OCI-LY1 (cell line): Measurements from ENCODE around the gene TACR2.

Experiments used
- H2AFZ ChIP-seq: fragments of 200-600 bp; sonication (generic), shearing (Covaris generic); 2 replicates; pipeline ENCODE4 v1.6.0; 2014; ENCODE audit warnings: antibody characterized with exemption, mild to moderate bottlenecking, low read length
- H3F3A ChIP-seq: fragments of 200-600 bp; sonication (generic), shearing (Covaris generic); 2 replicates; pipeline ENCODE4 v1.6.0; 2014; ENCODE audit warnings: mild to moderate bottlenecking, antibody characterized with exemption, low read length, moderate library complexity; ENCODE audit not compliant: insufficient read depth
- H3K27ac ChIP-seq: fragments of 200-600 bp; sonication (generic); 2 replicates; pipeline ENCODE4 v1.5.1; 2014; ENCODE audit warnings: low read length, mixed run types, mild to moderate bottlenecking, low read depth; ENCODE audit not compliant: poor library complexity, severe bottlenecking
- H3K27me3 ChIP-seq: fragments of 200-600 bp; sonication (generic); 2 replicates; pipeline ENCODE4 v1.6.0; 2014; ENCODE audit warnings: antibody characterized with exemption, mild to moderate bottlenecking, low read length, moderate library complexity; ENCODE audit not compliant: insufficient read depth
- H3K36me3 ChIP-seq: fragments of 200-600 bp; sonication (generic); 2 replicates; pipeline ENCODE4 v1.6.1; 2014; ENCODE audit warnings: mild to moderate bottlenecking, antibody characterized with exemption, low read length, moderate library complexity, mixed read lengths; ENCODE audit not compliant: insufficient read depth
- H3K4me1 ChIP-seq: fragments of 200-600 bp; sonication (generic); 2 replicates; pipeline ENCODE4 v1.5.1; 2014; ENCODE audit warnings: mild to moderate bottlenecking, low read length, moderate library complexity; ENCODE audit not compliant: insufficient read depth, severe bottlenecking
- H3K4me2 ChIP-seq: fragments of 200-600 bp; sonication (generic), shearing (Covaris generic); 2 replicates; pipeline ENCODE4 v1.6.1; 2014; ENCODE audit warnings: low read length
- H3K4me3 ChIP-seq: fragments of 200-600 bp; sonication (generic); 2 replicates; pipeline ENCODE4 v1.5.1; 2014; ENCODE audit warnings: low read length, low read depth, mild to moderate bottlenecking, mixed read lengths; ENCODE audit not compliant: poor library complexity, severe bottlenecking
- H3K79me2 ChIP-seq: fragments of 200-600 bp; shearing (Covaris generic); 2 replicates; pipeline ENCODE4 v1.6.1; 2016; ENCODE audit warnings: mixed run types, low read length, mixed read lengths; ENCODE audit not compliant: insufficient read depth
- H3K9ac ChIP-seq: fragments of 200-600 bp; sonication (generic), shearing (Covaris generic); 2 replicates; pipeline ENCODE4 v1.6.1; 2014; ENCODE audit warnings: mild to moderate bottlenecking, low read length, mixed read lengths
- H3K9me2 ChIP-seq: fragments of 200-600 bp; sonication (generic), shearing (Covaris generic); 2 replicates; pipeline ENCODE4 v1.6.1; 2014; ENCODE audit warnings: low read depth, mild to moderate bottlenecking, low read length, mixed read lengths
- H3K9me3 ChIP-seq: fragments of 200-600 bp; shearing (Covaris generic); 2 replicates; pipeline ENCODE4 v1.6.1; 2014; ENCODE audit warnings: low read length, mixed read lengths
- H4K20me1 ChIP-seq: fragments of 200-600 bp; sonication (generic), shearing (Covaris generic); 2 replicates; pipeline ENCODE4 v1.6.0; 2016; ENCODE audit warnings: mild to moderate bottlenecking, low read length; ENCODE audit not compliant: insufficient read depth
- CTCF ChIP-seq: fragments of 200-600 bp; sonication (generic), shearing (Covaris generic); IDR thresholded peaks from 2 replicates; pipeline ENCODE4 v1.5.1; 2017; ENCODE audit warnings: mild to moderate bottlenecking, antibody characterized with exemption, low read length, moderate library complexity, mixed read lengths
- EZH2 ChIP-seq: fragments of 200-600 bp; sonication (generic), shearing (Covaris generic); IDR thresholded peaks from 2 replicates; pipeline ENCODE4 v1.8.0; 2017; ENCODE audit warnings: borderline replicate concordance, mixed run types, mild to moderate bottlenecking, antibody characterized with exemption, low read length, moderate library complexity, mixed read lengths

Gene TACR2

DNA sequence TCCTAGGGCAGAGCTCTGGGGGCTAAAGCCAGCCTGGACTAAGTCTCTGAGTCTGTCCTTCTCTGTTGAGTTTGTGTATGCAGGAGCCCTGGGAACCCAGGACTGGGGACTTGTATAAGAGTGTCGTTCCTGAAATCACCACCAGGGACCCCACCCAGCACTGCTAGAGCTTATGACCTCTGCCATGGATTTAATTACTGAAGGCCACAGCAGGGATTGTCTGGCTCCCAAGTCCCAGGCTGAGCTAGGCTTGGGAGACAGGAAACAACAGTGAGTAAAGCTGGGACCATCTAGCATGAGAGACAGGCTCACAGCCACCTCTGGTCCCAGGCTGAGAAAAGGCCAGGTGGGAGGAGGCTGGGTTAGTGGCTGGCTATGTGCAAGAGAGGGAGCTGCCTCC lies 33.1 kb upstream of the TACR2 start:
- no peak overlapping the region for H3K4me3 ChIP-seq
- no peaks in the 10 kb centered on the region for H3K9me2 ChIP-seq
- no peak for TF ChIP-seq EZH2
- TF ChIP-seq CTCF: peak; percentile 50; the same call in 1 of the 2 replicates
- H3K27ac ChIP-seq: no peak overlapping the region
- H3K9ac ChIP-seq: no peak overlapping the region
- no peak overlapping the region for H2AFZ ChIP-seq
- H4K20me1 ChIP-seq: no peaks in the 10 kb centered on the region
- H3F3A ChIP-seq: no peaks in the 10 kb centered on the region
- no peaks in the 10 kb centered on the region for H3K4me1 ChIP-seq
- H3K36me3 ChIP-seq: no peaks in the 10 kb centered on the region
- no peaks in the 10 kb centered on the region for H3K9me3 ChIP-seq
- no peak overlapping the region for H3K4me2 ChIP-seq
- H3K79me2 ChIP-seq: no peaks in the 10 kb centered on the region
- H3K27me3 ChIP-seq: no peaks in the 10 kb centered on the region

- no peak for TF ChIP-seq CTCF
- H3K27ac ChIP-seq: no peak overlapping the region
- no peaks in the 10 kb centered on the region for H3K9me2 ChIP-seq
- H3K36me3 ChIP-seq: no peaks in the 10 kb centered on the region
- no peaks in the 10 kb centered on the region; the same call in 1 of the 2 replicates for H3K27me3 ChIP-seq
- H3K4me1 ChIP-seq: no peaks in the 10 kb centered on the region
- no peaks in the 10 kb centered on the region for H4K20me1 ChIP-seq
- H3F3A ChIP-seq: no peaks in the 10 kb centered on the region
- H3K9me3 ChIP-seq: no peaks in the 10 kb centered on the region
- no peak overlapping the region for H3K4me3 ChIP-seq
- H3K9ac ChIP-seq: no peak overlapping the region
- no peak overlapping the region for H2AFZ ChIP-seq
- no peaks in the 10 kb centered on the region for H3K79me2 ChIP-seq
- H3K4me2 ChIP-seq: no peak overlapping the region
Observed at GRCh38 chr10:69446650-69447151, 30.0 kb upstream of the TACR2 start.

GRCh38 chr10:69446229-69446628 lies 29.5 kb upstream of the TACR2 start:
- H3K9me3 ChIP-seq: no peaks in the 10 kb centered on the region
- TF ChIP-seq EZH2 (no peak), CTCF (no peak)
- no peaks in the 10 kb centered on the region for H3K9me2 ChIP-seq
- H3F3A ChIP-seq: no peaks in the 10 kb centered on the region
- no peak overlapping the region for H3K4me2 ChIP-seq
- no peaks in the 10 kb centered on the region for H3K79me2 ChIP-seq
- no peaks in the 10 kb centered on the region for H3K36me3 ChIP-seq
- no peak overlapping the region for H2AFZ ChIP-seq
- no peaks in the 10 kb centered on the region for H3K4me1 ChIP-seq
- no peak overlapping the region for H3K4me3 ChIP-seq
- no peak overlapping the region for H3K9ac ChIP-seq
- no peaks in the 10 kb centered on the region; the same call in 1 of the 2 replicates for H3K27me3 ChIP-seq
- no peaks in the 10 kb centered on the region for H4K20me1 ChIP-seq
- no peak overlapping the region for H3K27ac ChIP-seq
